ENCODE data around the gene PPP1R2B.

GRCh38 chr5:156896546-156896945 is 46.5 kb downstream of the PPP1R2B start:
- TF ChIP-seq CTCF (IDR thresholded peaks at IDR 0.05; ENCODE audit: borderline replicate concordance, extremely low read depth, low read length, poor library complexity, severe bottlenecking) (no peak), EZH2 (IDR thresholded peaks at IDR 0.05; ENCODE audit: borderline replicate concordance, low read depth, low read length, severe bottlenecking) (no peak)
